CD4-positive, alpha-beta T cell treated with Interleukin-4 for 4 hours (primary cell): ENCODE measurements around the gene ALDH1L2.

Experiments
- DNase-seq: peaks from one replicate; pipeline ENCODE4 v3.0.0-alpha.2; 2020

ALDH1L2 gene

GRCh38 chr12:105083031-105083430, 1.2 kb downstream of the ALDH1L2 start:
- DNase-seq, result no peak

GRCh38 chr12:105078712-105079570, 5.3 kb downstream of the ALDH1L2 start:
- no peak for DNase-seq

GRCh38 chr12:105077435-105077834, 6.8 kb downstream of the ALDH1L2 start:
- DNase-seq, result no peak

GRCh38 chr12:105076913-105077312, 7.3 kb downstream of the ALDH1L2 start:
- no peak for DNase-seq

- no peak for DNase-seq
Observed at GRCh38 chr12:105076098-105076497, 8.2 kb downstream of the ALDH1L2 start.

GRCh38 chr12:105072888-105073488, 11.3 kb downstream of the ALDH1L2 start:
- DNase-seq, result no peak

GRCh38 chr12:105071981-105072380, 12.3 kb downstream of the ALDH1L2 start:
- DNase-seq, result no peak

- no peak for DNase-seq
Observed at GRCh38 chr12:105069936-105070702, 14.1 kb downstream of the ALDH1L2 start.

GRCh38 chr12:105067511-105068031, 16.7 kb downstream of the ALDH1L2 start:
- no peak for DNase-seq

- DNase-seq, result no peak
Observed at GRCh38 chr12:105064564-105065178, 19.6 kb downstream of the ALDH1L2 start.

- no peak for DNase-seq
Observed at GRCh38 chr12:105060715-105061378, 23.4 kb downstream of the ALDH1L2 start.

- no peak for DNase-seq
Observed at GRCh38 chr12:105057174-105057573, 27.1 kb downstream of the ALDH1L2 start.

GRCh38 chr12:105053116-105053572, 31.1 kb downstream of the ALDH1L2 start:
- DNase-seq, result peak; percentile 81

- no peak for DNase-seq
Observed at GRCh38 chr12:105051981-105052380, 32.3 kb downstream of the ALDH1L2 start.

- DNase-seq, result no peak
Observed at GRCh38 chr12:105048315-105048714, 35.9 kb downstream of the ALDH1L2 start.

GRCh38 chr12:105047308-105047707, 37.0 kb downstream of the ALDH1L2 start:
- DNase-seq, result no peak

GRCh38 chr12:105041186-105041585, 43.1 kb downstream of the ALDH1L2 start:
- DNase-seq, result no peak

GRCh38 chr12:105040476-105040875, 43.8 kb downstream of the ALDH1L2 start:
- DNase-seq, result no peak

GRCh38 chr12:105036937-105037649, 47.2 kb downstream of the ALDH1L2 start:
- DNase-seq, result peak; percentile 35

- no peak for DNase-seq
Observed at GRCh38 chr12:105033851-105034250, 50.4 kb downstream of the ALDH1L2 start.

- DNase-seq, result no peak
Observed at GRCh38 chr12:105032703-105033357, 51.4 kb downstream of the ALDH1L2 start.
